Peyer's patch (tissue), 4 donors: ENCODE measurements around the gene KCNE4. TPM values are rescaled to one million over a fixed set of nuclear protein-coding genes. Genes with fewer than 3 reads are reported as not detected.

Experiments
- DNase-seq, 3 donors: peaks; one replicate each; pipeline ENCODE4 v3.0.0-alpha.2; 2017 to 2019
- H3K27ac ChIP-seq, 4 donors: fragments of 200-600 bp; sonication (generic); one replicate each; pipeline ENCODE4 v1.5.1; 2016 to 2019
- H3K27me3 ChIP-seq, 2 donors: fragments of 200-600 bp; sonication (generic); one replicate each; pipeline ENCODE4 v1.5.1; 2019
- H3K36me3 ChIP-seq, 3 donors: fragments of 200-600 bp; sonication (generic); one replicate each; pipeline ENCODE4 v1.5.1; 2016 to 2019
- H3K4me1 ChIP-seq, 4 donors: fragments of 200-600 bp; sonication (generic); one replicate each; pipeline ENCODE4 v1.5.1; 2016 to 2019
- H3K4me3 ChIP-seq, 4 donors: fragments of 200-600 bp; sonication (generic); 1 replicate in 3 of 4; 2 replicates in 1 of 4; pipeline ENCODE4 v1.5.1; 2016 to 2019; ENCODE audit warnings: mild to moderate bottlenecking in 1 of 4
- H3K9me3 ChIP-seq, 4 donors: fragments of 200-600 bp; sonication (generic); one replicate each; pipeline ENCODE4 v1.5.1; 2016 to 2019; ENCODE audit warnings: mild to moderate bottlenecking in 1 of 4
- CTCF ChIP-seq, 6 experiments: fragments of 450-650 bp in 4 of 6; fragments of 200-600 bp in 2 of 6; sonication (generic) in 1 of 6; IDR thresholded peaks; one replicate each; pipeline ENCODE4 v1.5.1; 2017 to 2019; ENCODE audit warnings: antibody characterized with exemption in 6 of 6, mild to moderate bottlenecking in 3 of 6, moderate library complexity in 1 of 6
- POLR2A ChIP-seq, 2 donors: fragments of 450-650 bp; IDR thresholded peaks; one replicate each; pipeline ENCODE4 v1.5.1; 2017; ENCODE audit warnings: antibody characterized with exemption in 2 of 2, mild to moderate bottlenecking in 2 of 2, moderate library complexity in 2 of 2
- total RNA-seq, 4 donors: library from RNA; depleted of rRNA; stranded (reverse); fragments of >200 nt; gene quantifications; one replicate each; pipeline ENCODE4 v1.1.0, GENCODE V29; 2016

Gene KCNE4
- total RNA-seq, 4 donors from 2014 or later = 0.35 to 2.5 (median 0.79) TPM

GRCh38 chr2:223104336-223105132, 52.5 kb downstream of the KCNE4 start:
- Histone ChIP-seq H3K4me3 (no peak overlapping the region), H3K4me1 (no peaks in the 10 kb centered on the region), H3K36me3 (no peaks in the 10 kb centered on the region), H3K9me3 (no peaks in the 10 kb centered on the region), H3K27me3 (no peaks in the 10 kb centered on the region), H3K27ac (no peak overlapping the region)
- DNase-seq = no peak
- TF ChIP-seq POLR2A (IDR thresholded peaks at IDR 0.05) (no peak), CTCF (IDR thresholded peaks at IDR 0.05) (no peak)

Other genes starting within 250 kb of the KCNE4 start
- gene ACSL3, start 191.2 kb upstream of the KCNE4 start, total RNA-seq = 10 to 100 TPM; 25.6 to 52.2 (median 47.2) TPM